ENCODE results near the gene UHRF2.

UHRF2 gene

DNA sequence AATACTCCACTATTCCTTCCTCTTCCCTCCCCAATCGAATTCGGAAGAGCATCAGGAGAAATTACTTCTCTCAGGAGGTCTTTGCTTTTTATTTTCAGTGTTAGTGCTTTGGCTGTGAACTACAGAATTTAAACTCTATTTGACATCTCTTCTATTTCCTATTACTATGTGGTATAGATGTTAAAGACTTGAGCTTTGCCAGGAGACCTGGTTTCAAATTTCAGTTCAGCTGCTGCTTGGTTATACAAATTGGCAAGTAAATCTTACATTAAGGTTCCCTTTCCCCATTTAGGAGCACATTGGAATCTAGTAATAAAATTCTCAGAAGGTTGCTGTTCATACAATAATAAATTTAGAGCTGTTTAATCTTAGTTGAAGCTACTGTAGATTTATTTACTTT lies 13.1 kb downstream of the UHRF2 start:
- POLR2A ChIA-PET: interaction anchor here (1.2 kb wide), 1 partner anchor 13 kb away, joined by 3 read pairs; the partner anchor contains the start of gene UHRF2
- no peak overlapping the region for H3K4me3 ChIP-seq (ENCODE audit: control insufficient read depth in 1 of 7, extremely low read depth in 1 of 7, insufficient read depth in 4 of 7, low read depth in 2 of 7, low read length in 6 of 7)

DNA sequence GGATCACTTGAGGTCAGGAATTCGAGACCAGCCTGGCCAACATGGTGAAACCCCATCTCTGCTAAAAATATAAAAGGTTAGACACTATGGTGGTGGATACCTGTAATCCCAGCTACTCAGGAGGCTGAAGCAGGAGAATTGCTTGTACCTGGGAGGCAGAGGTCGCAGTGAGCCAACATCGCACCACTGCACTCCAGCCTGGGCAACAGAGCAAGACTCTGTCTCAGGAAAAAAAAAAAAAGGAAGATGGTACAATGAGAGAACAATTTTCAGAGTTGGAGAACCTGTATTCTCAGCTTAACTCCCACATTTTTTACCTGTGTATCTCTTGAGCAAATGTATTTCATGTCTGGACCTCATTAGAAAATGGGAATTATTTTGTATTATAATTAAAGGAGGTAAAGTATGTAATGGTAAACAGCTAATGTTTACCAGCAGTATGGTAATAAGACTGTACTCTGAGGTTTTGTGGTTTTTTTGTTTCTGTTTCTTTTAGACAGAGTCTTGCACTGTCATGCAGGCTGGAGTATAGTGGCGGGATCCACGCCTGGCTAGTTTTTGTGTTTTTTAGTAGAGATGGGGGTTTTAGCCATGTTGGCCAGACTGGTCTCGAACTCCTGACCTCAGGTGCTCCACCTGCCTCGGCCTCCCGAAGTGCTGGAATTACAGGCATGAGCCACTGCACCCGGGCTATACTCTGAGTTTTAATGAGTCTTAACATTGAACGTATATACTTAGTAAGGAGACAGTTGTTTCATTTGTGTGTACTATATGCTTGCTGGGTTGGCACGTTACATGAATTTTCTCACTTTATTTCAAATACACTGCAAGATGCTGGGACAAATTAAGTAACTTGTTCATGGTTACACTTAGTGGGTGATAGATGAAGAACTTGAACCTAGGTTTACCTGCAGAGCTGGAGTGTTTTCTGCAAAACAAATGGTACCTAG lies 16.2 kb downstream of the UHRF2 start:
- no peaks in the 10 kb centered on the region for H3K27me3 ChIP-seq (replicated peaks in 2 of 5; ENCODE audit: control insufficient read depth in 4 of 5, insufficient read depth in 5 of 5, low read length in 4 of 5)
- POLR2A ChIA-PET: interaction anchor here (0.6 to 2.6 kb wide), 3 partner anchors 12 to 16 kb away, joined by 3 to 10 read pairs (median 3); partner anchors contain the start of gene UHRF2
- peaks cover 2 to 19% (median 6%) of the 10 kb centered on the region in 4 experiments for H3K36me3 ChIP-seq (ENCODE audit: control insufficient read depth in 4 of 4, insufficient read depth in 4 of 4, low read length in 3 of 4)
- H3K9me3 ChIP-seq (ENCODE audit: control extremely low read depth in 1 of 5, control insufficient read depth in 4 of 5, insufficient read depth in 2 of 5, low read depth in 1 of 5, low read length in 4 of 5): no peaks in the 10 kb centered on the region
- no peak overlapping the region for H3K27ac ChIP-seq (ENCODE audit: insufficient read depth in 1 of 2, low read depth in 1 of 2, low read length in 2 of 2, poor library complexity in 1 of 2, severe bottlenecking in 2 of 2)
- peak; percentile 31 to 81 (median 71) for DNase-seq
- H3K4me1 ChIP-seq (ENCODE audit: control extremely low read depth in 1 of 4, control insufficient read depth in 4 of 4, insufficient read depth in 4 of 4, low read length in 3 of 4): peaks cover 0 to 18% (median 7%) of the 10 kb centered on the region in 4 experiments
- CTCF ChIA-PET: interaction anchor here (2.2 kb wide), 1 partner anchor 15 kb away, joined by 7 read pairs; no protein-coding TSS in a partner anchor
- WGBS (ENCODE audit: insufficient coverage): 68% methylated on average over 6 of the region's 11 CpGs
- H3K4me3 ChIP-seq (ENCODE audit: control insufficient read depth in 1 of 7, extremely low read depth in 1 of 7, insufficient read depth in 4 of 7, low read depth in 2 of 7, low read length in 6 of 7): no peak overlapping the region

More for the DNA sequence above, 13.1 kb downstream of the UHRF2 start:
- Histone ChIP-seq H3K4me1 (ENCODE audit: control extremely low read depth in 1 of 4, control insufficient read depth in 4 of 4, insufficient read depth in 4 of 4, low read length in 3 of 4) (peaks cover 0 to 18% (median 7%) of the 10 kb centered on the region in 4 experiments), H3K27ac (ENCODE audit: insufficient read depth in 1 of 2, low read depth in 1 of 2, low read length in 2 of 2, poor library complexity in 1 of 2, severe bottlenecking in 2 of 2) (no peak overlapping the region), H3K36me3 (ENCODE audit: control insufficient read depth in 4 of 4, insufficient read depth in 4 of 4, low read length in 3 of 4) (peaks cover 2 to 16% (median 6%) of the 10 kb centered on the region in 4 experiments), H3K27me3 (replicated peaks in 2 of 5; ENCODE audit: control insufficient read depth in 4 of 5, insufficient read depth in 5 of 5, low read length in 4 of 5) (no peaks in the 10 kb centered on the region), H3K9me3 (ENCODE audit: control extremely low read depth in 1 of 5, control insufficient read depth in 4 of 5, insufficient read depth in 2 of 5, low read depth in 1 of 5, low read length in 4 of 5) (no peaks in the 10 kb centered on the region)
- no peak for DNase-seq
- WGBS (ENCODE audit: insufficient coverage): no CpG with 5 or more reads among the region's 2 CpGs
- CTCF ChIA-PET: interaction anchor here (1.1 to 2.3 kb wide), 4 partner anchors 11 to 17 kb away, joined by 4 to 9 read pairs (median 6); partner anchors contain the start of gene UHRF2

DNA sequence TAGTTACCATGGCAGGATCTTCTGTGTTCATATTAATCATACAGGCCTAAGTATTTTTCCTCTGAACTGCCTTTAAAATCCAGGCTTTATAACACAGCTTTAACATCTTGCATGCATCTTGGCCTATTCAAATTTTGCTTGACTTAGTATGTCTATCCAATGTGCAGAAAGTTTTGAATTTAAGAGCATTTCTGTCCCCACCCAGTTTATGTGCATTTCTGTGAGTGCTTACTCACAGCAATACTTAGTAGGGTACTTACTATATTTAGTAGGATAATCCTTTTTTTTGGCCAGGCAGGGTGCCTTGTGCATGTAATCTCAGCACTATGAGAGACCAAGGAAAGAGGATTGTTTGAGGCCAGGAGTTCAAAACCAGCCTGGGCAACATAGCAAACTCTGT lies 18.0 kb downstream of the UHRF2 start:
- CTCF ChIA-PET: interaction anchor here (1.3 to 2.2 kb wide), 5 partner anchors 9 to 50 kb away, joined by 3 to 7 read pairs (median 4); partner anchors contain the start of gene UHRF2
- no peaks in the 10 kb centered on the region for H3K9me3 ChIP-seq (ENCODE audit: control extremely low read depth in 1 of 5, control insufficient read depth in 4 of 5, insufficient read depth in 2 of 5, low read depth in 1 of 5, low read length in 4 of 5)
- H3K4me3 ChIP-seq (ENCODE audit: control insufficient read depth in 1 of 7, extremely low read depth in 1 of 7, insufficient read depth in 4 of 7, low read depth in 2 of 7, low read length in 6 of 7): no peak overlapping the region
- peaks cover 2 to 21% (median 9%) of the 10 kb centered on the region in 4 experiments for H3K36me3 ChIP-seq (ENCODE audit: control insufficient read depth in 4 of 4, insufficient read depth in 4 of 4, low read length in 3 of 4)
- POLR2A ChIA-PET: no interaction called here
- DNase-seq: no peak
- H3K27me3 ChIP-seq (replicated peaks in 2 of 5; ENCODE audit: control insufficient read depth in 4 of 5, insufficient read depth in 5 of 5, low read length in 4 of 5): no peaks in the 10 kb centered on the region
- no peak overlapping the region for H3K27ac ChIP-seq (ENCODE audit: insufficient read depth in 1 of 2, low read depth in 1 of 2, low read length in 2 of 2, poor library complexity in 1 of 2, severe bottlenecking in 2 of 2)
- H3K4me1 ChIP-seq (ENCODE audit: control extremely low read depth in 1 of 4, control insufficient read depth in 4 of 4, insufficient read depth in 4 of 4, low read length in 3 of 4): peaks cover 0 to 18% (median 7%) of the 10 kb centered on the region in 4 experiments

DNA sequence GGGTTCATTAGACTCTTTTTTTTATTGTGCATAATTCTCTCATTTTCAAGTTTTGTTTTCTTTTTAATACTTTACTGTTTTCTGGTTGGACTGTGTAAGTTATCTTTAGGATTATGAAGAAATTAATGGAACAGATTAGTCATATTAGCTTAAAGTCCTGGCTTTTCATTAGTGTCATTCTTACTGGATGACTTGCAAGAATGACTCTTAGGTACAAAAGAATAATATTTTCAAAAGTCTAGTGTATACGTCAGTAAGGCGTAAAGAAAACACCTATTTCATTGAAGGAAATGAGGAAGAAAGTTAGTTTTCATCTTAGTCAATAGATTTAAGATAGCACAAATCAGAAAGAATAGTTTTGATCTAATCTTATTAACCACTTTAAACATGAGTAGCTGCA lies 20.4 kb downstream of the UHRF2 start:
- WGBS (ENCODE audit: insufficient coverage): no CpG with 5 or more reads among the region's 2 CpGs
- CTCF ChIA-PET: interaction anchor here (0.9 to 1.0 kb wide), 2 partner anchors 21 to 27 kb away, joined by 3 to 4 read pairs; partner anchors contain the start of gene UHRF2
- Histone ChIP-seq H3K9me3 (ENCODE audit: control extremely low read depth in 1 of 5, control insufficient read depth in 4 of 5, insufficient read depth in 2 of 5, low read depth in 1 of 5, low read length in 4 of 5) (no peaks in the 10 kb centered on the region), H3K4me1 (ENCODE audit: control extremely low read depth in 1 of 4, control insufficient read depth in 4 of 4, insufficient read depth in 4 of 4, low read length in 3 of 4) (peaks cover 0 to 18% (median 7%) of the 10 kb centered on the region in 4 experiments), H3K27ac (ENCODE audit: insufficient read depth in 1 of 2, low read depth in 1 of 2, low read length in 2 of 2, poor library complexity in 1 of 2, severe bottlenecking in 2 of 2) (no peak overlapping the region), H3K36me3 (ENCODE audit: control insufficient read depth in 4 of 4, insufficient read depth in 4 of 4, low read length in 3 of 4) (peaks cover 8 to 29% (median 15%) of the 10 kb centered on the region in 4 experiments), H3K27me3 (replicated peaks in 2 of 5; ENCODE audit: control insufficient read depth in 4 of 5, insufficient read depth in 5 of 5, low read length in 4 of 5) (no peaks in the 10 kb centered on the region), H3K4me3 (ENCODE audit: control insufficient read depth in 1 of 7, extremely low read depth in 1 of 7, insufficient read depth in 4 of 7, low read depth in 2 of 7, low read length in 6 of 7) (no peak overlapping the region)
- POLR2A ChIA-PET: interaction anchor here (0.6 kb wide), 1 partner anchor 30 kb away, joined by 3 read pairs; no protein-coding TSS in a partner anchor
- no peak for DNase-seq

DNA sequence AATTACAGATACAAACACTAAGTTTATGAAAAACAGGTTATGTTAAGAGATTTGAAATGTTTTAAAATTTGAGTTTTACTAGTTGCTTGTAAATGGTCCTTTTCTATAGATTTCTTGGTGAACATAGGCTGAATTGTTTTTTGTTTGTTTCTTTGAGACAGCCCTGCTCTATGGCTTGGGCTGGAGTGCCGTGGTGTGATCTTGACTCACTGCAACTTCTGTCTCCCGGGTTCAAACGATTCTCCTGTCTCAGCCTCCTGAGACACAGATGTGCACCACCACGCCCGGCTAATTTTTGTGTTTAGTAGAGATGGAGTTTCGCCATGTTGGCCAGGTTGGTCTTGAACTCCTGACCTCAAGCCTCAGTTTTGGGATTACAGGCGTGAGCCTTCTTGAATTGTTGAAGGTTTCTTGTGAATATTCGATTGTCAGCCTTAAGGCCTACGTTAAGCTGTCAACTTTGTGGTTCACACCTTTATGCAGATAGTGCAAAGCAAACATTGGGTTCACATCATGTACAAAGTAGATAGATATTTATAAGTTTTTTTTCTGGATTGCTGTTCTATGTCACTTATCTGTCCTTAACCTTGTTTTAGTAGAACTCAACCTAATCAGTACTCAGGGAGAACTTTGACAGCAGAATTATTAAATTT lies 26.2 kb downstream of the UHRF2 start:
- Histone ChIP-seq H3K27ac (ENCODE audit: insufficient read depth in 1 of 2, low read depth in 1 of 2, low read length in 2 of 2, poor library complexity in 1 of 2, severe bottlenecking in 2 of 2) (no peak overlapping the region), H3K27me3 (replicated peaks in 2 of 5; ENCODE audit: control insufficient read depth in 4 of 5, insufficient read depth in 5 of 5, low read length in 4 of 5) (no peaks in the 10 kb centered on the region), H3K4me3 (ENCODE audit: control insufficient read depth in 1 of 7, extremely low read depth in 1 of 7, insufficient read depth in 4 of 7, low read depth in 2 of 7, low read length in 6 of 7) (no peak overlapping the region), H3K36me3 (ENCODE audit: control insufficient read depth in 4 of 4, insufficient read depth in 4 of 4, low read length in 3 of 4) (peaks cover 8 to 21% (median 19%) of the 10 kb centered on the region in 4 experiments), H3K4me1 (ENCODE audit: control extremely low read depth in 1 of 4, control insufficient read depth in 4 of 4, insufficient read depth in 4 of 4, low read length in 3 of 4) (peaks cover 2 to 6% (median 2%) of the 10 kb centered on the region in 4 experiments), H3K9me3 (ENCODE audit: control extremely low read depth in 1 of 5, control insufficient read depth in 4 of 5, insufficient read depth in 2 of 5, low read depth in 1 of 5, low read length in 4 of 5) (no peaks in the 10 kb centered on the region)
- ChIA-PET POLR2A (interaction anchor here (1.1 kb wide), 1 partner anchor 25 kb away, joined by 4 read pairs; no protein-coding TSS in a partner anchor), CTCF (interaction anchor here (1.7 kb wide), 1 partner anchor 13 kb away, joined by 7 read pairs; no protein-coding TSS in a partner anchor)
- no peak for DNase-seq
- WGBS (ENCODE audit: insufficient coverage): 95% methylated on average over 7 of the region's 9 CpGs

DNA sequence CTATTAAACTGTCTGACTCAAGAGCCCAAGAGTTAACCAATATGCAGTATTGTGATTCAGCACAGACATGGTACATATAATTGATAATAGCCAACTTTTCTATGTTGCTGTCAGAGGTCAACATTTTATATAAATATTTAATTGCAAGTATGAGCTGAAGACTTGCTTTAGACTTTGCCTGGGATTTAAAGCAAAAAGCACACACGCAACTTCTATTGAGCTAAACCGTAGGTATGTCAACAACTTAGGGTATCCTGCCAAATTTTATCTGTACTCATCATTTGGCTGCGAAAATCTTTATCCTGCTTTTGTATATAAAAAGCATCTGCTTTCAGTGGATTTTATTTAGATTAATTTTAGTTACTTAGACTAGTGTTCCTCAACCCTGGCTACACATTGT lies 27.4 kb downstream of the UHRF2 start:
- ChIA-PET POLR2A (no interaction called here), CTCF (interaction anchor here (1.2 to 1.4 kb wide), 2 partner anchors 9 to 10 kb away, joined by 4 to 6 read pairs; no protein-coding TSS in a partner anchor)
- peaks cover 2 to 10% (median 4%) of the 10 kb centered on the region in 4 experiments for H3K4me1 ChIP-seq (ENCODE audit: control extremely low read depth in 1 of 4, control insufficient read depth in 4 of 4, insufficient read depth in 4 of 4, low read length in 3 of 4)
- no peaks in the 10 kb centered on the region for H3K9me3 ChIP-seq (ENCODE audit: control extremely low read depth in 1 of 5, control insufficient read depth in 4 of 5, insufficient read depth in 2 of 5, low read depth in 1 of 5, low read length in 4 of 5)
- peaks cover 8 to 20% (median 15%) of the 10 kb centered on the region in 4 experiments for H3K36me3 ChIP-seq (ENCODE audit: control insufficient read depth in 4 of 4, insufficient read depth in 4 of 4, low read length in 3 of 4)
- H3K27me3 ChIP-seq (replicated peaks in 2 of 5; ENCODE audit: control insufficient read depth in 4 of 5, insufficient read depth in 5 of 5, low read length in 4 of 5): no peaks in the 10 kb centered on the region
- DNase-seq: no peak
- no peak overlapping the region for H3K4me3 ChIP-seq (ENCODE audit: control insufficient read depth in 1 of 7, extremely low read depth in 1 of 7, insufficient read depth in 4 of 7, low read depth in 2 of 7, low read length in 6 of 7)
- 100% methylated on average over 2 of the region's 3 CpGs for WGBS (ENCODE audit: insufficient coverage)
- no peak overlapping the region for H3K27ac ChIP-seq (ENCODE audit: insufficient read depth in 1 of 2, low read depth in 1 of 2, low read length in 2 of 2, poor library complexity in 1 of 2, severe bottlenecking in 2 of 2)
